RWPE2 (cell line): ENCODE results near the gene PRR23E.

ENCODE experiments used
- ATAC-seq: fragments of 200-7000 bp; cut with Tn5 transposase; 3 replicates; pipeline ENCODE4 v1.9.1; 2021; ENCODE audit warnings: low read depth
- DNase-seq: peaks from one replicate; pipeline ENCODE4 v3.0.0-alpha.2; 2020; ENCODE audit warnings: low spot score
- H3K27ac ChIP-seq: fragments of 450-650 bp; 2 replicates; pipeline ENCODE4 v1.5.1; 2017; ENCODE audit warnings: mild to moderate bottlenecking; ENCODE audit not compliant: poor library complexity, severe bottlenecking
- H3K27me3 ChIP-seq: fragments of 250-450 bp; sonication (Bioruptor Pico); 2 replicates; pipeline ENCODE4 v1.5.1; 2021; ENCODE audit warnings: mild to moderate bottlenecking, moderate library complexity; ENCODE audit not compliant: insufficient read depth, poor library complexity, severe bottlenecking
- H3K36me3 ChIP-seq: fragments of 250-450 bp; sonication (Bioruptor Pico); 2 replicates; pipeline ENCODE4 v1.5.1; 2020; ENCODE audit warnings: low read depth, mild to moderate bottlenecking, moderate library complexity
- H3K4me1 ChIP-seq: fragments of 250-450 bp; sonication (Bioruptor Pico); 2 replicates; pipeline ENCODE4 v1.5.1; 2021; ENCODE audit warnings: mild to moderate bottlenecking, moderate library complexity; ENCODE audit not compliant: insufficient read depth, poor library complexity, severe bottlenecking
- H3K4me3 ChIP-seq: fragments of 250-450 bp; sonication (Bioruptor Pico); 2 replicates; pipeline ENCODE4 v1.5.1; 2021; ENCODE audit warnings: mild to moderate bottlenecking, moderate library complexity; ENCODE audit not compliant: severe bottlenecking
- H3K9me3 ChIP-seq: fragments of 250-450 bp; sonication (Bioruptor Pico); 2 replicates; pipeline ENCODE4 v1.5.1; 2021; ENCODE audit warnings: mild to moderate bottlenecking, moderate library complexity; ENCODE audit not compliant: severe bottlenecking
- TF ChIP-seq, protein P1 (sequence below): fragments of 450-650 bp; IDR thresholded peaks from one replicate; pipeline ENCODE4 v1.5.1; 2017; ENCODE audit warnings: mild to moderate bottlenecking, moderate library complexity; ENCODE audit not compliant: poor library complexity, severe bottlenecking

PRR23E gene

DNA sequence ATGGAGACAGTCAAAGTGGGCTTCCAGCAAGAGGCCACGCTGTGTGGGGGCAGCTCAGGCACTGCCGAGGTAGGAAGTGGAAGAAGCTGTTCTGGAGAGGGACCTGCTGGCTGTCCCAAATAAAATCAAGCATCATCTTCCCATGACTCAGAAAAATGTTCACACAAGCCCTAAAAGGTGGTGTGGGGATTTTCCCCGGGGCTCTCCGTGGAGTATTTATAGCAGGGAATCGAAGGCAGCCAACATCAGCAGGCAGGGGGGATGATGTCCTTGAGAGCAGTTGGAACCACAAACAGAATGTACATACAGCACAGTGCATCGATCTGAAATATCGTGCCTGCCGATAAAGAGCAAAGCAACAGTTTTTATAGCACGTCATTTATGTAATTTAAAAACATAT lies 27.6 kb downstream of the PRR23E start:
- Histone ChIP-seq H3K9me3 (no peaks in the 10 kb centered on the region), H3K4me3 (no peak overlapping the region), H3K4me1 (peaks cover 11% of the 10 kb centered on the region), H3K27ac (no peak overlapping the region), H3K36me3 (no peaks in the 10 kb centered on the region; the same call in 1 of the 2 replicates), H3K27me3 (no peaks in the 10 kb centered on the region)
- ATAC-seq: no peak
- TF ChIP-seq, protein P1, sequence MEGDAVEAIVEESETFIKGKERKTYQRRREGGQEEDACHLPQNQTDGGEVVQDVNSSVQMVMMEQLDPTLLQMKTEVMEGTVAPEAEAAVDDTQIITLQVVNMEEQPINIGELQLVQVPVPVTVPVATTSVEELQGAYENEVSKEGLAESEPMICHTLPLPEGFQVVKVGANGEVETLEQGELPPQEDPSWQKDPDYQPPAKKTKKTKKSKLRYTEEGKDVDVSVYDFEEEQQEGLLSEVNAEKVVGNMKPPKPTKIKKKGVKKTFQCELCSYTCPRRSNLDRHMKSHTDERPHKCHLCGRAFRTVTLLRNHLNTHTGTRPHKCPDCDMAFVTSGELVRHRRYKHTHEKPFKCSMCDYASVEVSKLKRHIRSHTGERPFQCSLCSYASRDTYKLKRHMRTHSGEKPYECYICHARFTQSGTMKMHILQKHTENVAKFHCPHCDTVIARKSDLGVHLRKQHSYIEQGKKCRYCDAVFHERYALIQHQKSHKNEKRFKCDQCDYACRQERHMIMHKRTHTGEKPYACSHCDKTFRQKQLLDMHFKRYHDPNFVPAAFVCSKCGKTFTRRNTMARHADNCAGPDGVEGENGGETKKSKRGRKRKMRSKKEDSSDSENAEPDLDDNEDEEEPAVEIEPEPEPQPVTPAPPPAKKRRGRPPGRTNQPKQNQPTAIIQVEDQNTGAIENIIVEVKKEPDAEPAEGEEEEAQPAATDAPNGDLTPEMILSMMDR: no peak
- DNase-seq: no peak

- no peak for DNase-seq
- Histone ChIP-seq H3K9me3 (no peaks in the 10 kb centered on the region), H3K27me3 (no peaks in the 10 kb centered on the region), H3K36me3 (no peaks in the 10 kb centered on the region; the same call in 1 of the 2 replicates), H3K27ac (no peak overlapping the region), H3K4me1 (peaks cover 15% of the 10 kb centered on the region), H3K4me3 (no peak overlapping the region)
- TF ChIP-seq, protein P1: no peak
- no peak for ATAC-seq
Observed at GRCh38 chr3:127221037-127221436, 28.1 kb downstream of the PRR23E start.

GRCh38 chr3:127221446-127222035 lies 28.6 kb downstream of the PRR23E start:
- Histone ChIP-seq H3K27me3 (no peaks in the 10 kb centered on the region), H3K36me3 (no peaks in the 10 kb centered on the region; the same call in 1 of the 2 replicates), H3K9me3 (no peaks in the 10 kb centered on the region), H3K27ac (no peak overlapping the region), H3K4me3 (no peak overlapping the region), H3K4me1 (peaks cover 19% of the 10 kb centered on the region)
- no peak for DNase-seq
- no peak for ATAC-seq
- TF ChIP-seq, protein P1: no peak

DNA sequence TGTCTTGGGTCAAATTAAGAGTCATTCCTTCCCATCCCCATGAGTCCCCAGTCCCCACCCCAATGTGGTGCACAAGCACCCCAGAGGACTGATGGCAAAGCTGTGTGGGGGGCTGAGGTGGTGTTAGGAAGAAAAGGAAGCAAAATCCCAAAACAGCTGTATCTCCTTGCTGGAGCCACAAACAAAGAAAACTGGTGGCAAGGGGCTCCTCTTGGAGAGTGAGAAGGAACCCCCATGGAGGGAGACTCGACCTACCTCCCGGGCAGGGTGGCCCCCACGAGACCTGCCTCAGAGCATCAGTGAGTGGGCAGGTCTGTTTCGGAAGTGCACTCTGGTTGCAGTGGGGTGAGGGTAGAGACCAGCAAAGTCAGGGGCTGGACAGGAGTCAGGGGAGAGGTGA lies 29.2 kb downstream of the PRR23E start:
- TF ChIP-seq, protein P1: no peak
- no peak overlapping the region for H3K4me3 ChIP-seq
- DNase-seq: no peak
- H3K27me3 ChIP-seq: no peaks in the 10 kb centered on the region
- peaks cover 15% of the 10 kb centered on the region for H3K4me1 ChIP-seq
- no peaks in the 10 kb centered on the region; the same call in 1 of the 2 replicates for H3K36me3 ChIP-seq
- H3K9me3 ChIP-seq: no peaks in the 10 kb centered on the region
- no peak for ATAC-seq
- H3K27ac ChIP-seq: no peak overlapping the region

GRCh38 chr3:127222664-127223063 lies 29.7 kb downstream of the PRR23E start:
- DNase-seq (no peak), ATAC-seq (no peak)
- H3K9me3 ChIP-seq: no peaks in the 10 kb centered on the region
- H3K4me1 ChIP-seq: peaks cover 12% of the 10 kb centered on the region
- H3K36me3 ChIP-seq: no peaks in the 10 kb centered on the region; the same call in 1 of the 2 replicates
- H3K27ac ChIP-seq: no peak overlapping the region
- no peaks in the 10 kb centered on the region for H3K27me3 ChIP-seq
- TF ChIP-seq, protein P1: no peak
- no peak overlapping the region for H3K4me3 ChIP-seq
